Measurements from ENCODE around the gene AATF.

Gene AATF

GRCh38 chr17:36992701-36993100, 43.9 kb downstream of the AATF start:
- no peak for DNase-seq

GRCh38 chr17:36993227-36993626, 44.5 kb downstream of the AATF start:
- no peak for DNase-seq

- no peak for DNase-seq
Measured at GRCh38 chr17:36994438-36994837, 45.7 kb downstream of the AATF start.

GRCh38 chr17:36999471-36999870, 50.7 kb downstream of the AATF start:
- peak; percentile 73 to 76 for DNase-seq

- DNase-seq = no peak
Measured at GRCh38 chr17:37016780-37017179, 68.0 kb downstream of the AATF start.

- DNase-seq = no peak
Measured at GRCh38 chr17:37017404-37017803, 68.7 kb downstream of the AATF start.

GRCh38 chr17:37019117-37019740, 70.5 kb downstream of the AATF start:
- no peak for DNase-seq

- DNase-seq = no peak
Measured at GRCh38 chr17:37019741-37020129, 71.0 kb downstream of the AATF start.

- DNase-seq = peak; percentile 44 to 81
Measured at GRCh38 chr17:37024181-37024637, 75.5 kb downstream of the AATF start.

- DNase-seq = no peak
Measured at GRCh38 chr17:37025238-37025637, 76.5 kb downstream of the AATF start.

GRCh38 chr17:37025847-37026530, 77.2 kb downstream of the AATF start:
- no peak for DNase-seq

GRCh38 chr17:37026531-37026869, 77.7 kb downstream of the AATF start:
- no peak for DNase-seq

GRCh38 chr17:37028040-37028439, 79.3 kb downstream of the AATF start:
- no peak for DNase-seq

- no peak for DNase-seq
Measured at GRCh38 chr17:37031493-37032083, 82.8 kb downstream of the AATF start.

GRCh38 chr17:37037590-37038155, 88.9 kb downstream of the AATF start:
- no peak for DNase-seq

- no peak for DNase-seq
Measured at GRCh38 chr17:37039269-37039668, 90.5 kb downstream of the AATF start.

- DNase-seq = no peak
Measured at GRCh38 chr17:37041932-37042331, 93.2 kb downstream of the AATF start.

GRCh38 chr17:37043201-37043600, 94.4 kb downstream of the AATF start:
- peak in 1 of 2 donors; percentile 8 for DNase-seq

- no peak for DNase-seq
Measured at GRCh38 chr17:37045351-37045922, 96.7 kb downstream of the AATF start.

- DNase-seq = peak; percentile 53 to 94
Measured at GRCh38 chr17:37047631-37048104, 98.9 kb downstream of the AATF start.

- no peak for DNase-seq
Measured at GRCh38 chr17:37048811-37049210, 100.1 kb downstream of the AATF start.

GRCh38 chr17:37050920-37051319, 102.2 kb downstream of the AATF start:
- DNase-seq = no peak

- DNase-seq = no peak
Measured at GRCh38 chr17:37051381-37051780, 102.6 kb downstream of the AATF start.

GRCh38 chr17:37051833-37052232, 103.1 kb downstream of the AATF start:
- DNase-seq = no peak

All from inflammatory macrophage treated with lipopolysaccharide for 1 hour (primary cell).